GM21717 (cell line): ENCODE results near the gene TBC1D9.

Source experiments
- ATAC-seq: cut with Tn5 transposase; IDR thresholded peaks from one replicate; pipeline ENCODE4 v1.9.1; 2021; ENCODE audit warnings: mild to moderate bottlenecking, moderate library complexity; ENCODE audit not compliant: unreplicated experiment

The TBC1D9 gene

DNA sequence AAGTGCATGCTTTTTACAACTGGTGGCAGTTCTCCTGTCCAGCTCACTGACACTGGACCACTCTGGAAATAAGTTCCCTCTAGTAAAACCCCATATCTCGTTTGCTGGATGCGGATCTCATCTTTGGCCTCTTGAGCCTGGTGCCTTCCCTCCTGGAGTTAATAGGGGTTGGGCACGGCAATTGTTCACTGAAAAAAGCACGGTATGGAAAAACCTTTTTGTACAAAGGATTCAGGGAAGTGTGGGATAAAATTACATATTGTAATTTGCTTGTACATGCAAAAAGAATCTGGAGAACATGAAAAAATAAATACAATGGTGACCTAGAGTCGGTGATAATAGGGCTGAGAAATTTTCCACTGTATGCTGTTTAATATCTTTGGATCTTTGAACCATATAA is 30.6 kb downstream of the TBC1D9 start:
- no peak for ATAC-seq

- ATAC-seq: no peak
These were observed 31.4 kb downstream of the TBC1D9 start for GRCh38 chr4:140724760-140725159.

DNA sequence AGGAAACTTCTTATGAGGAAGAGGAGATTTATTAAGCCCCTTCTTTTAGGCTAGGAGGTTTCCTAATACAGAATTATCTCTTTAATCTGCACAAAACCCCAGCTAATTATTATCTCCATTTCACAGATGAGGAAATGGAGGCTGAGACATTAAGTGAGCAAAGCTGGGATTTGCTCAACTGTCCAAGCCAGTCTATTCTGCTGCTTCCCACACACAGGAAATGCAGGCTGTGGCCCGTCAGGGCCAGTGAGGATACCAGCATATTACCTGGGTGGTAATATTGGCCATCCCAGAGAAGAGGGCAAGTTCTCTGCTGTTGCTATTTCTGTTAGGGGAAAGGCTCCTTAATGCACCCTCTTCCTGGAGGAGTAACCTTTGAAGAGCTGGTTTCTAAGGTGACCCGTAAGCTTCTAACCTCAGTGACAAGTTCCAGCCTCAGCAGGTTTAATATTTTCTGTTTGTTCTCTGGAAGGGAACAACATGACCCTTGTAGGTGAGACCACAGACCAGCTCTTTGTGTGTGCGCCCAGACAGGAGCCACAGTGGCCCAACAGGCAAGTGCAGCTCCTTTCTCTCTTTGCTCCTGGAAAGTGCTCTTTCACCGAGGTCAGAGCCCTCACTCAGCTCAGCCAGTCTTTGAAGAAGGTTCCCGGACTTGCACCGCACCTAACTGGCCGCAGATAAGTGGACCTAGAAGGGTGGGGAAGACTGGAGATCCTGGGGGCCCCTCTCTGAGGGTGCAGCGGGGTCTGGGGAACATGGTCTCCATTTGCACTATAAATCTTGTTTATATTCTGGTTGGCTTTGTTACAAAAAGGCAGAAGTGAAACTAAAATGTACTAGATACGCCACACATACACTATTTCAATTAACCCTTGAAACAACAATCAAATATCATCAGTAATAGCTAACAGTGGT is 35.5 kb downstream of the TBC1D9 start:
- peak; percentile 46 for ATAC-seq

- peak; percentile 68 for ATAC-seq
These were observed 36.5 kb downstream of the TBC1D9 start for GRCh38 chr4:140719686-140720085.

DNA sequence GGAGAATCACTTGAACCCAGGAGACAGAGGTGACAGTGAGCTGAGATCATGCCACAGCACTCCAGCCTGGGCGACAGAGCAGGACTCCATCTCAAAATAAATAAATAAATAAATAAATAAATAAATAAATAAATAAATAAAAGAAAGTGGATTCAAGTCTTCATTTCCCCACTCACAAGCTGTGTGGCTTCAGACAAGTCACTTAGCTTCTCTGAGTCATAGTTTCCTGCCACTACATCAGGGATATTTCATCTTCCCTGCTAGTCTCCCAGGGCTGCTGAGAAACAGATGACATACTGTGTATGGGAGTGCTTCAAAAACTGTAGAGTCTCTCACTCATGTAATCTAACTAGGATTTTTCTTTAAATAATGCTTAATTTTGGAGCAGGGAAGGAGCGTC is 37.2 kb downstream of the TBC1D9 start:
- no peak for ATAC-seq

GRCh38 chr4:140718241-140718952 is 37.8 kb downstream of the TBC1D9 start:
- no peak for ATAC-seq

DNA sequence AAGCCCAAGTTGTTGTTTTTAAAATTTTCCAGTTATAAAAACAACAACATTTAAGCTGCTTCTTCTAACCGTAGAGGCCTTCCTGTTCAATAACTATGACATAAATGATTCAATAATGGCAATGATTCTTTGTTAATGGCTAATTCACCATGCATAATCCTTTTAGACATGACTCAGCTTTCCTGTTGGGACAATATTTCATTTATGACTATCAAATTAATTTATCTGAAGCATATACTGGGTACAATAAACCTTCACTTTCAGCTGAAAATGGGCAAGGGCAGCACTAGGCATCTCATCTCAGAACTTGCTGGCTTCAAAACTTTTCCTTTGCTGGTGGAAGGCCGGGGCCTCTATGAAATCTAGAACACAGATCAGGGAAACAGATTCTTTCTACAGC is 38.9 kb downstream of the TBC1D9 start:
- no peak for ATAC-seq

DNA sequence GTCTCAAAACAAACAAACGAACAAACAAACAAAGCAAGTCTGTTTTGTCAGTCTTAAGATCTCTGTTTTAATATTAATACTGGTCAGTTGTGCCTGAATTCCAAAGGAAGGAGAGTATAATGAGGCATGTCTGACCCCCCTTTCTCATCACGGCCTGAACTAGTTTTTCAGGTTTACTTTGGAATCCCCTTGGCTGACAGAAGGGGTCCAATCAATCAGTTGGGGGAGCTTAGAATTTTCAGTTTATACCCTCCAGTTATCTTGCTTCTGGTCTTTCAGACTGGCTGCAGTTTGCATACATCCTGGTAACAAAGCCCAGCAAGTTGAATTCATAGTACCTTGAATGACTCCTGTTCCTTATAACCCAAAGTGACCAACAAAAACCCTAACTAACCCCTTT is 41.1 kb downstream of the TBC1D9 start:
- ATAC-seq: no peak

GRCh38 chr4:140711910-140712309 is 44.3 kb downstream of the TBC1D9 start:
- no peak for ATAC-seq

- ATAC-seq: no peak
These were observed 45.1 kb downstream of the TBC1D9 start for GRCh38 chr4:140710908-140711622.

- ATAC-seq: no peak
These were observed 48.9 kb downstream of the TBC1D9 start for GRCh38 chr4:140707325-140707724.

DNA sequence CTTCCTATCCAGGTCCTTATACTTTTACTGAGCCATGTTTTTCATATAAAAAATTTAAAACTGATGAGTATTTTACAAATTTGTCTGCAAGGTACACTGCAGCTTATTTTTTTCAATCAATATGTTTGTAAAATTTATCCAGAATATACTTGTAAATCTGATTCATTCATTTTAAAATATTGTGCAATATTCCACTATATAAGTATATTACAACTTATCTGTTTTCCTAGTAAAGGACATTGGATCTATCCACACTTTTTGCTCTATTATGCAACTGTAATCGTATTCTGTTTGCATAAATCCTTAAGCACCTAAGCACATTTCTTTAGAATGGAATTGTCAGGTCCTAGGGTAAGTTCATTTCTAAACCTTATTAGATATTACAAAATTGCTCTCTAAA is 49.5 kb downstream of the TBC1D9 start:
- ATAC-seq: no peak

DNA sequence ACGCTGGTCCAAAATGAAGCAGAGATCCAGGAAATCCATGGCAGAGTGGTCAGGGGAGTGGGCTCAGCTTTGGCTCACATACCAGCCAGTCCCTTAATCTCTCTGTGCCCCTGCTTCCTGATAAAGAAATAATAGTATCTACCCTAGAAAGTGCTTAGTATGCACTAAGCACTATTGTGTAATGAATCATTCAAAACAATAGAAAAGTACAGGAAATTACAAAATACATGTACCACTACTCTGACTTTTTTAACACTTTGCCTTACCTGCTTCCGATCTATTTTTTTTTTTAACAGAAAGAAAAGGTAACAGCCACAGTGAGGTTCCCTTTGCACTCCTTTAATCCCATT is 49.9 kb downstream of the TBC1D9 start:
- ATAC-seq: no peak

DNA sequence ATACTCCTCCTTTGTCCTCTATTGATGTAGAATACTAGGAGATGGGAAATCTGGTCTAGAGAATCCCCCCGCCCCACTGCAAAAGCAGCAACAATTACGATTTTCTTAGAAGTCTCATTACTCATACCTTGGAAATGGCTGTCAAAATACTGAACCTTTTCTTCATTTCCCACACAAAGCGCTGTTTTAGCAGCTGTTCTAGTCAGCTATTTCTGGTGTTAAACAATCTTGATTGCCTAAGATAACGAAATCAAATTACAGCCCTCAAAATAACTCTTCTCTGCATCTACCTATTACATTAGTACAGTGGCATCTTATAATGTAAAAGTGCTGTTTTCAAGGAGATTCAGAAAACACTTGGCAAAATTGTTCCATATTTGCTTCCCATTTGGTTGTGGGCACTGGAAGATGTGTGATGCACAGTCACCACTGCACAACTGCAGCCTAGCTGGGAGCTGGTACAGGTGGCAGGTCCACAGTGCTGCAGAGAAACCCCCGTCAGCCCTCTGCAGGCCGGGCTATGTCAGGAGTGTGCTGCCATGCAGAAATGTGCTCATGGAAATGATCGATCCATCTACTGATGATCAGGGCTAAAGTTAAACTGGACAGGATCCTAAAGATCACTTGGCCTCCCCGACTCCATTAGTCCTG is 50.4 kb downstream of the TBC1D9 start:
- ATAC-seq: no peak

GRCh38 chr4:140704964-140705363 is 51.2 kb downstream of the TBC1D9 start:
- peak; percentile 66 for ATAC-seq

DNA sequence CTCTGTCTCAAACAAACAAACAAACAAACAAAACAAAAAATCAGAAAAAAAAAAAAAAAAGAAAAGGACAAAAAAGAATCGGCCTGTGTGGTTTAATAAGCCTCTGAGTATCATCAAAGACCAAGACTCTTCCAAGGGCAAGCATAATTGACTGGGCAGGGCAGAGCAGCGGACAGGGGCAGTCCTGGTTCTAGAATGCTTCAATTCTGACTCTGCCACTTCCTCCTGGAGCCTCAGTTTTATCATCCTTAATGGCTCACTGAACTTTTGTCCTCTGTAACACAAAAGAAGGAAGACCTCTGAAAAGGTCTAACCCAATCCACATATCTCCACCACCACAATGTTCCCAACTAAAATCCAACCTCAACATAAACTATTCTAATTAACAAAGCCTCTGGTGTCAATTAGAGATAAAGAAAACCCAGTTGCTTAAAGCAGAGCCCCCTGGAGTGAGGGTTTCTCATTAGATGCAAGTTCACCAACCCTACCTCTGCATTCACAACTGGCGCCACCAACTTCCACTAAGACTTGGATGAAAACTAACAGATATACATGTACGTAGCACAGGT is 51.7 kb downstream of the TBC1D9 start:
- peak; percentile 17 for ATAC-seq

GRCh38 chr4:140703463-140703862 is 52.7 kb downstream of the TBC1D9 start:
- ATAC-seq: no peak

- ATAC-seq: no peak
These were observed 54.0 kb downstream of the TBC1D9 start for GRCh38 chr4:140702096-140702757.

GRCh38 chr4:140701071-140701470 is 55.1 kb downstream of the TBC1D9 start:
- no peak for ATAC-seq
